Fibroblast of lung (primary cell): ENCODE measurements around the gene DPM3. TPM values are rescaled to one million over a fixed set of nuclear protein-coding genes. Genes with fewer than 3 reads are reported as not detected.

Experiments used
- DNase-seq, 2 donors: peaks; one replicate each; pipeline versions ENCODE4 v3.0.0 to v3.0.0-alpha.2; 2010; ENCODE audit warnings: low read depth in 2 of 2
- H2AFZ ChIP-seq: 2 replicates; pipeline ENCODE4 v1.5.1; 2012; ENCODE audit warnings: low read length, control low read depth, inconsistent platforms
- H3K27ac ChIP-seq: 2 replicates; pipeline ENCODE4 v1.5.1; 2011; ENCODE audit warnings: low read length, control low read depth; ENCODE audit not compliant: insufficient read depth
- H3K27me3 ChIP-seq: 2 replicates; pipeline ENCODE4 v1.5.1; 2011; ENCODE audit warnings: mild to moderate bottlenecking, low read length; ENCODE audit not compliant: control insufficient read depth, insufficient read depth
- H3K36me3 ChIP-seq: 2 replicates; pipeline ENCODE4 v1.5.1; 2011; ENCODE audit warnings: low read length; ENCODE audit not compliant: control insufficient read depth, insufficient read depth
- H3K4me1 ChIP-seq: 2 replicates; pipeline ENCODE4 v1.5.1; 2011; ENCODE audit warnings: low read length; ENCODE audit not compliant: control insufficient read depth, insufficient read depth; ENCODE audit errors: extremely low read depth
- H3K4me2 ChIP-seq: 2 replicates; pipeline ENCODE4 v1.5.1; 2011; ENCODE audit warnings: low read length, control low read depth; ENCODE audit not compliant: insufficient read depth; ENCODE audit errors: extremely low read depth
- H3K4me3 ChIP-seq, 4 experiments: fragments of 200-600 bp in 1 of 4; sonication (generic) in 1 of 4; replicated peaks in 1 of 4; 2 replicates each; pipeline ENCODE4 v1.5.1; 2011 to 2016; ENCODE audit warnings: low read length in 4 of 4, low read depth in 3 of 4, mild to moderate bottlenecking in 3 of 4, control low read depth in 2 of 4, inconsistent platforms in 1 of 4, mixed read lengths in 1 of 4; ENCODE audit not compliant: insufficient read depth in 1 of 4; ENCODE audit errors: control extremely low read depth in 1 of 4
- H3K79me2 ChIP-seq: 2 replicates; pipeline ENCODE4 v1.5.1; 2012; ENCODE audit warnings: mild to moderate bottlenecking, low read length, inconsistent platforms; ENCODE audit not compliant: control insufficient read depth, insufficient read depth
- H3K9ac ChIP-seq: 2 replicates; pipeline ENCODE4 v1.5.1; 2011; ENCODE audit warnings: mild to moderate bottlenecking, low read length, control low read depth; ENCODE audit not compliant: insufficient read depth
- H3K9me3 ChIP-seq: 2 replicates; pipeline ENCODE4 v1.5.1; 2012; ENCODE audit warnings: low read depth, low read length; ENCODE audit not compliant: control insufficient read depth, insufficient read depth
- H4K20me1 ChIP-seq: 2 replicates; pipeline ENCODE4 v1.5.1; 2011; ENCODE audit warnings: low read length; ENCODE audit not compliant: control insufficient read depth, insufficient read depth; ENCODE audit errors: extremely low read depth
- CTCF ChIP-seq, 2 donors: IDR thresholded peaks in 1 of 2; conservative IDR thresholded peaks in 1 of 2; 1 replicate in 1 of 2; 2 replicates in 1 of 2; pipeline ENCODE4 v1.5.1; 2011 to 2012; ENCODE audit warnings: low read length in 2 of 2, control low read depth in 1 of 2, inconsistent platforms in 1 of 2, low read depth in 1 of 2, mild to moderate bottlenecking in 1 of 2
- EZH2 ChIP-seq: IDR thresholded peaks from 2 replicates; pipeline ENCODE4 v1.5.1; 2012; ENCODE audit warnings: low read length, control low read depth, mild to moderate bottlenecking; ENCODE audit errors: missing control alignments
- polyA plus RNA-seq, 2 donors: library from polyadenylated mRNA; depleted of rRNA in 1 of 2; stranded (reverse) in 1 of 2; unstranded in 1 of 2; fragments of >200 nt; gene quantifications; 2 replicates each; pipeline ENCODE4 v1.2.1, GENCODE V29; 2011 to 2012; ENCODE audit warnings: missing spikeins in 1 of 2
- total RNA-seq: library from RNA; depleted of rRNA; stranded (reverse); fragments of >200 nt; gene quantifications from 2 replicates; pipeline ENCODE4 v1.2.1, GENCODE V29; 2014

The DPM3 gene
- total and polyA plus RNA-seq, 2 donors (not counting 1 experiment from before 2014, with no cell fraction given) = 31.9 to 40.5 TPM

- Histone ChIP-seq H3K79me2 (no peaks in the 10 kb centered on the region), H3K27ac (no peak overlapping the region), H3K4me1 (no peaks in the 10 kb centered on the region), H3K4me3 (no peak overlapping the region), H2AFZ (no peak overlapping the region), H3K9me3 (no peaks in the 10 kb centered on the region), H3K27me3 (peaks cover 6% of the 10 kb centered on the region), H4K20me1 (no peaks in the 10 kb centered on the region), H3K36me3 (no peaks in the 10 kb centered on the region), H3K9ac (no peak overlapping the region), H3K4me2 (no peak overlapping the region)
- no peak for DNase-seq
- TF ChIP-seq EZH2 (no peak), CTCF (conservative IDR thresholded peaks at IDR 0.05 in 1 of 2, IDR thresholded peaks at IDR 0.05 in 1 of 2; ENCODE audit: low read depth in 1 of 2, low read length in 2 of 2) (no peak)
Observed at GRCh38 chr1:155110826-155111225, 29.5 kb downstream of the DPM3 start.

- no peak overlapping the region for H3K4me3 ChIP-seq
- no peaks in the 10 kb centered on the region for H3K79me2 ChIP-seq
- DNase-seq = no peak
- H3K36me3 ChIP-seq = no peaks in the 10 kb centered on the region
- no peak for TF ChIP-seq EZH2
- no peak for TF ChIP-seq CTCF (conservative IDR thresholded peaks at IDR 0.05 in 1 of 2, IDR thresholded peaks at IDR 0.05 in 1 of 2; ENCODE audit: low read depth in 1 of 2, low read length in 2 of 2)
- H3K4me1 ChIP-seq = no peaks in the 10 kb centered on the region
- H3K4me2 ChIP-seq = no peak overlapping the region
- H3K9me3 ChIP-seq = no peaks in the 10 kb centered on the region
- peaks cover 11% of the 10 kb centered on the region for H3K27me3 ChIP-seq
- H3K9ac ChIP-seq = no peak overlapping the region
- no peak overlapping the region for H2AFZ ChIP-seq
- no peaks in the 10 kb centered on the region for H4K20me1 ChIP-seq
- H3K27ac ChIP-seq = no peak overlapping the region
Observed at GRCh38 chr1:155110381-155110780, 29.9 kb downstream of the DPM3 start.

- Histone ChIP-seq H4K20me1 (no peaks in the 10 kb centered on the region), H3K4me1 (no peaks in the 10 kb centered on the region), H3K4me3 (no peak overlapping the region), H3K27me3 (peaks cover 12% of the 10 kb centered on the region), H3K9me3 (no peaks in the 10 kb centered on the region), H3K9ac (no peak overlapping the region), H2AFZ (no peak overlapping the region), H3K4me2 (no peak overlapping the region), H3K36me3 (no peaks in the 10 kb centered on the region), H3K79me2 (no peaks in the 10 kb centered on the region), H3K27ac (no peak overlapping the region)
- DNase-seq = no peak
- TF ChIP-seq CTCF (conservative IDR thresholded peaks at IDR 0.05 in 1 of 2, IDR thresholded peaks at IDR 0.05 in 1 of 2; ENCODE audit: low read depth in 1 of 2, low read length in 2 of 2) (no peak), EZH2 (no peak)
Observed at GRCh38 chr1:155108296-155108695, 32.0 kb downstream of the DPM3 start.
